Right cardiac atrium (tissue), 5 donors: ENCODE measurements around the gene PRKCA. TPM values are rescaled to one million over a fixed set of nuclear protein-coding genes. Genes with fewer than 3 reads are reported as not detected.

Experiments used
- ATAC-seq, 2 donors: fragments of 200-7000 bp; cut with Tn5 transposase; one replicate each; pipeline versions ENCODE4 v1.8.0 to v1.9.1; 2020; ENCODE audit warnings: moderate library complexity in 2 of 2, mild to moderate bottlenecking in 1 of 2
- DNase-seq, 3 donors: peaks; one replicate each; pipeline ENCODE4 v3.0.0-alpha.2; 2020
- H3K27ac ChIP-seq: one replicate; pipeline ENCODE4 v1.5.1; 2013; ENCODE audit warnings: mild to moderate bottlenecking, low read length, control low read depth, moderate library complexity
- H3K27me3 ChIP-seq: one replicate; pipeline ENCODE4 v1.6.1; 2013; ENCODE audit not compliant: control insufficient read depth, insufficient read depth
- H3K4me1 ChIP-seq: one replicate; pipeline ENCODE4 v1.6.1; 2013; ENCODE audit warnings: low read length; ENCODE audit not compliant: control insufficient read depth, insufficient read depth
- H3K4me3 ChIP-seq: one replicate; pipeline ENCODE4 v1.5.1; 2013; ENCODE audit warnings: low read length, control low read depth
- H3K9me3 ChIP-seq: one replicate; pipeline ENCODE4 v1.6.1; 2013; ENCODE audit warnings: low read length; ENCODE audit not compliant: control insufficient read depth
- WGBS: extraction: QIAGEN DNeasy Blood & Tissue Kit; methylation state at CpG from one replicate; pipeline ENCODE4 v1.1.7; 2013; 5-methylcytosine and 5-hydroxymethylcytosine counted together
- intact Hi-C, 4 donors: fragments of 100-400 bp; cut with DNase I; formaldehyde crosslinking; loops; one replicate each; pipeline versions ENCODE4 v1.11.0 to v1.14.0; 2022 to 2023
- polyA plus RNA-seq: library from polyadenylated mRNA; stranded (reverse); fragments of 200-250 nt; gene quantifications from one replicate; pipeline ENCODE4 v1.2.3, GENCODE V29; 2013
- total RNA-seq, 4 donors: library from RNA; stranded (reverse); fragmentation: NEBNext Ultra II Directional; extraction: Animal tissue kit (Norgen Biotek cat#: 25700); gene quantifications; one replicate each; pipeline ENCODE4 v1.2.1, GENCODE V29; 2021
- donor health status: healthy with polysubstance abuse.
- donor health status: DM: no; HTN: yes; CAD: no.
- donor health status: DM: no; HTN: no; CAD: no.
- donor health status: DM: no; HTN: yes; CAD: no; lungs with severe emphysema.
- donor health status: DM: yes; HTN: yes; CAD: no.

PRKCA gene
- total and polyA plus RNA-seq, 5 donors: 2.2 to 8.0 (median 6.8) TPM

GRCh38 chr17:66542129-66542966 lies 239.9 kb downstream of the PRKCA start:
- WGBS: 48% methylated on average over 4 of the region's 4 CpGs
- intact Hi-C loops: no loop called here
- ATAC-seq (no peak), DNase-seq (no peak)
- Histone ChIP-seq H3K4me3 (no peak overlapping the region), H3K27ac (no peak overlapping the region), H3K9me3 (no peaks in the 10 kb centered on the region), H3K27me3 (no peaks in the 10 kb centered on the region), H3K4me1 (peaks cover 3% of the 10 kb centered on the region)

DNA sequence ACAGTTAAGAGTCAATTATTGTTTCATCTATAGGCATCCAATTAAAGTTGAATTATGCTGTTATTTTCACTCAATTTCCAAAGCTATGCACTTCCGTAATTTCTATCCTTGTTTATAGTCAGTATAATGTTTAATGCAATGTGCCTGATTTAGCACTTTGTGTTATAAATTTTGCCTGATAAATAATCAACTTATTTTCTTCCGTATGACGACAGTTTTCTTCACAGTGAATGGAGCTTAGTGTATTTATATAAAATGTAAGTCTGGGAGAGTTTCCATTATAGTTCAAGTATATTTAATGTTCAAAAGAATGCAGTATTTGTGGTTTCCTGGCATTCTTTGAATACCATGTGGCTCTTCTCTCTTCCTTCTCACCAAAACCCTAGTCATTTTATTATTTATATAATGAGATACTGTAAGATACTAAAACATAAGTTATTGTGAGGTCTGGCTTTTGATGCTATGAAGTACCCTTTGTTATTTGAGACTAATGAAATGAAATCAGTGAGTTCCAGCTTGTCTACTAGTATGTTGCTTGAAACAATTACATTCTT lies 240.6 kb downstream of the PRKCA start:
- H3K4me3 ChIP-seq: no peak overlapping the region
- WGBS: 91% methylated on average over 3 of the region's 3 CpGs
- ATAC-seq (no peak), DNase-seq (no peak)
- H3K9me3 ChIP-seq: no peaks in the 10 kb centered on the region
- peaks cover 3% of the 10 kb centered on the region for H3K4me1 ChIP-seq
- intact Hi-C loops: no loop called here
- no peak overlapping the region for H3K27ac ChIP-seq
- H3K27me3 ChIP-seq: no peaks in the 10 kb centered on the region

- no peaks in the 10 kb centered on the region for H3K27me3 ChIP-seq
- WGBS: 94% methylated on average over 2 of the region's 2 CpGs
- intact Hi-C loops: no loop called here
- H3K27ac ChIP-seq: no peak overlapping the region
- H3K4me3 ChIP-seq: no peak overlapping the region
- peaks cover 3% of the 10 kb centered on the region for H3K4me1 ChIP-seq
- no peak for ATAC-seq
- H3K9me3 ChIP-seq: no peaks in the 10 kb centered on the region
- DNase-seq: no peak
Observed at GRCh38 chr17:66543526-66543925, 241.1 kb downstream of the PRKCA start.

GRCh38 chr17:66545918-66546317 lies 243.5 kb downstream of the PRKCA start:
- H3K27ac ChIP-seq: no peak overlapping the region
- H3K9me3 ChIP-seq: no peaks in the 10 kb centered on the region
- DNase-seq (no peak), ATAC-seq (no peak)
- H3K27me3 ChIP-seq: no peaks in the 10 kb centered on the region
- intact Hi-C loops: no loop called here
- WGBS: 79% methylated on average over 2 of the region's 2 CpGs
- no peak overlapping the region for H3K4me3 ChIP-seq
- no peaks in the 10 kb centered on the region for H3K4me1 ChIP-seq

- Histone ChIP-seq H3K27ac (no peak overlapping the region), H3K9me3 (no peaks in the 10 kb centered on the region), H3K27me3 (no peaks in the 10 kb centered on the region), H3K4me3 (no peak overlapping the region), H3K4me1 (no peaks in the 10 kb centered on the region)
- intact Hi-C loops: no loop called here
- 83% methylated on average over 3 of the region's 3 CpGs for WGBS
- DNase-seq: no peak
- ATAC-seq: no peak
Observed at GRCh38 chr17:66547151-66547865, 244.9 kb downstream of the PRKCA start.

GRCh38 chr17:66548158-66548557 lies 245.7 kb downstream of the PRKCA start:
- no peaks in the 10 kb centered on the region for H3K4me1 ChIP-seq
- ATAC-seq (no peak), DNase-seq (no peak)
- WGBS: 66% methylated on average over 3 of the region's 3 CpGs
- H3K27me3 ChIP-seq: no peaks in the 10 kb centered on the region
- intact Hi-C loops: no loop called here
- no peak overlapping the region for H3K27ac ChIP-seq
- H3K4me3 ChIP-seq: no peak overlapping the region
- no peaks in the 10 kb centered on the region for H3K9me3 ChIP-seq

- Histone ChIP-seq H3K4me1 (no peaks in the 10 kb centered on the region), H3K9me3 (no peaks in the 10 kb centered on the region), H3K27me3 (no peaks in the 10 kb centered on the region), H3K4me3 (no peak overlapping the region), H3K27ac (no peak overlapping the region)
- intact Hi-C loops: no loop called here
- DNase-seq (no peak), ATAC-seq (no peak)
- 90% methylated on average over 14 of the region's 14 CpGs for WGBS
Observed at GRCh38 chr17:66548659-66549310, 246.4 kb downstream of the PRKCA start.

DNA sequence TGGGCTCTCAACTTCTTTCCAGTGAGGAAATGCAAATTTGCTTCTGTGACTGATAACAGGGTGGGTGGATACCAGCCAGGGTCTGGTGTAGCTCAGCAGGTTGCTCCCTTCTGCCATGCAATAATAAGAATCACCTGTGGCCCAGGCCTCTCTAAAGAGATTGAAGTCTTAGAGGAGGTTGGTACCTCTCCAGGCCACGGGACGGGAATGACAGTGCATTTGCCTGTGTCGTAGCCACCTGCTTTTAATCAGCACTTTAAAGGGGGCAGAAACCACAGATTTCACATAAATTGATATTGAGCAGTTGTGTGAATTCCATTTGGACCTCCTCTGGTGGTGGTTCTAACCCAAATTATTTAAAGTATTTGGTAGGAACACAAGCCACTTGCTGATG lies 246.9 kb downstream of the PRKCA start:
- intact Hi-C loops: no loop called here
- DNase-seq (no peak), ATAC-seq (no peak)
- Histone ChIP-seq H3K4me1 (no peaks in the 10 kb centered on the region), H3K27ac (no peak overlapping the region), H3K27me3 (no peaks in the 10 kb centered on the region), H3K4me3 (no peak overlapping the region), H3K9me3 (no peaks in the 10 kb centered on the region)
- WGBS: 84% methylated on average over 3 of the region's 3 CpGs

DNA sequence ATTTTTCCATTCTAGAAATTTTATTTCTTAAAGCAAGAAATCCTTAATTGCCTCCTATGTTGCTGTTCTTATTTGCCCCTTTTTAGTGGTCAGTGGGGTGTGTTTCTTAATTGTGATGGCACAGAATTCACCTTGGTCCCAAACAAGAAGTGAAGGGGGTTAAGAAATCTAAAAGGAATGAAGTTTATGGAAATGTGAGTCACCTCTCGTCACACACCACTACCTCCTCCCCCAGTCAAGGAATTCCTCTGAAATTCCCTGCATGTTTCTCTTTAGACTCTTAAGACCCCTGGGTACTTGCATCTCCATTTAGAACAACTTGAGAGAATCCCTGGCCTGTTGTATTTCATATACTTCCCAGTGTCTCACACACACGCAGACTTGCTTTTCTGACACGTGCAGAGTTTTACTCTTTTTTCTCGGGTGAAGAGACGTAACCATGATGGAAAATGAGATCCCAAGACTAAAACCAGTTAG lies 247.4 kb downstream of the PRKCA start:
- no peak for ATAC-seq

DNA sequence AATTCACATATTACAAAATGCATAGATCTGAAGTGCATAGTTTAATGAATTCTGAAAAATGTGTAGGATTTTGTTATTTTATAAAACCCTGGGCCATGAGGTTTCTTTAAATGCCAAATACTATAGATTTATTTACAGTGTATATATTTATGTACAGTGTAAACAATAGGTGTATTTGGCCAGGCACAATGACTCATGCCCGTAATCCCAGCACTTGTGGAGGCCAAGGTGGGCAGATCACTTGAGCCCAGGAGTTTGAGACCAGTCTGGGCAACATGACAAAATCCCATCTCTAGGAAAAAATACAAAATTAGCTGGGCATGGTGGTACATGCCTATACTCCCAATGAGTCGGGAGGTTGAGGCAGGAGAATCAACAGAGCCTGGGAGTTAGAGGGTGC lies 249.4 kb downstream of the PRKCA start:
- DNase-seq (no peak), ATAC-seq (no peak)
- H3K4me3 ChIP-seq: no peak overlapping the region
- 91% methylated on average over 2 of the region's 2 CpGs for WGBS
- no peak overlapping the region for H3K27ac ChIP-seq
- no peaks in the 10 kb centered on the region for H3K9me3 ChIP-seq
- intact Hi-C loops: no loop called here
- H3K27me3 ChIP-seq: no peaks in the 10 kb centered on the region
- no peaks in the 10 kb centered on the region for H3K4me1 ChIP-seq

More for the DNA sequence above, 247.4 kb downstream of the PRKCA start:
- intact Hi-C loops: no loop called here
- H3K4me3 ChIP-seq: no peak overlapping the region
- H3K27me3 ChIP-seq: no peaks in the 10 kb centered on the region
- H3K9me3 ChIP-seq: no peaks in the 10 kb centered on the region
- H3K27ac ChIP-seq: no peak overlapping the region
- H3K4me1 ChIP-seq: no peaks in the 10 kb centered on the region
- 69% methylated on average over 5 of the region's 5 CpGs for WGBS
- DNase-seq: no peak

- DNase-seq (no peak), ATAC-seq (no peak)
- 89% methylated on average over 7 of the region's 7 CpGs for WGBS
- no peaks in the 10 kb centered on the region for H3K4me1 ChIP-seq
- intact Hi-C loops: no loop called here
- H3K4me3 ChIP-seq: no peak overlapping the region
- no peaks in the 10 kb centered on the region for H3K9me3 ChIP-seq
- no peak overlapping the region for H3K27ac ChIP-seq
- H3K27me3 ChIP-seq: no peaks in the 10 kb centered on the region
Observed at GRCh38 chr17:66552371-66552770, 250.0 kb downstream of the PRKCA start.
